GM21390 (cell line): Measurements from ENCODE around the gene IDUA.
"Not testable (repeated sequence)": the region's sequence is repeated elsewhere in the genome, so short reads cannot be mapped to it uniquely, and the experiment has no call there.

Experiments
- ATAC-seq: cut with Tn5 transposase; IDR thresholded peaks from one replicate; pipeline ENCODE4 v1.9.1; 2021; ENCODE audit not compliant: unreplicated experiment

The IDUA gene

GRCh38 chr4:986879-987623, at the start of gene IDUA:
TSS of gene IDUA (plus strand) at chr4:987044. CDS start at chr4:987085, 41 bp downstream.
- peak; percentile 80 for ATAC-seq

- ATAC-seq: not testable (repeated sequence)
These were observed 47.3 kb upstream of the IDUA start for GRCh38 chr4:939508-939907.

- ATAC-seq: no peak
These were observed 41.4 kb upstream of the IDUA start for GRCh38 chr4:945274-946102.

DNA sequence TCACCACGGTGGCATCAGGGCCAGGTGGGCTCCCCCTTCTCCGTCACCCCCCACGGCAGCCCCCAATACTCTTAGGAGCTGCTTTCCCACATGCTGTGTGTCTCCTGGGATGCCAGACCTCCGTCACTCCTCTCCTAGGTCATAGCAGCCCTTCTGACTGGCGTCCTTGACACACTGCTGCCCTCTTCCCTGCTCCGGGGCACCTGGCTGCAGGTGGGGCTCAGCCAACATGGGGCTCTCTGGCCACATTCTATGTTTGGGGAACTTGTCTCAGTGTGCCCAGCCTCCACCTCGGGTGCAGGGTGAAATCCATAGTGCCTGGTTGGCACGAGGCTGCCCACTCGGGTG, 40.8 kb upstream of the IDUA start:
- ATAC-seq: no peak

DNA sequence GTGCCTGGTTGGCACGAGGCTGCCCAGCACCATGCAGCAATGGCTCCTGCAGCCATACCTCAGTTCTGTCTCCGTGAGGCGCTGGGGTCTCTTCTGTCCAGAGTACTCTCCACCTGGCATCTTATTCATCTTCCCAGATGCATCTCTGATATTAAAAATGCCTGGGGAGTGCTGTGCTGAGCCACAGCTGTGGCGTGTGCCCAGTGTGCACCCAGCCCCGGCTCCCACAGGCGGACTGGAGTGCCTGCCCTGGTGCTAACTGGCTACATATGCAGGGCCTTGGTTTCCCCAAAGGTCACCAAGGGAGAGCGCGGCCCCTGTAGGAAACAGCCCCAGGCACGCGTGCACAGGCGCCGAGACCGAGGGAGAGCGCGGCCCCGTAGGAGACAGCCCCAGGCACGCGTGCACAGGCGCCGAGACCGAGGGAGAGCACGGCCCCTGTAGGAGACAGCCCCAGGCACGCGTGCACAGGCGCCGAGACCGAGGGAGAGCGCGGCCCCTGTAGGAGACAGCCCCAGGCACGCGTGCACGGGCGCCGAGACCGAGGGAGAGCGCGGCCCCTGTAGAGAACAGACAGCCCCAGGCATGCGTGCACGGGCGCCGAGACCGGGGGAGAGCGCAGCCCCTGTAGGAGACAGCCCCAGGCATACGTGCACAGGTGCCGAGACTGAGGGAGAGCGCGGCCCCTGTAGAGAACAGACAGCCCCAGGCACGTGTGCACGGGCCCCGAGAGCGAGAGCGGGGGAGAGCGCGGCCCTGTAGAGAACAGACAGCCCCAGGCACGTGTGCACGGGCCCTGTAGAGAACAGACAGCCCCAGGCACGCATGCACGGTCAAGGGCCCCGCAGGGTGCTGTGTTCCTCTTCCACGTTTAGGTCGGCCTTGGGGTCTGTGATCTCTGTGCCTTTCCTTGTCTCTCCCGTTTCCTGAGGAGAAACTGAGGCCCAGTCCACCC, 40.0 kb upstream of the IDUA start:
- no peak for ATAC-seq

- ATAC-seq: no peak
These were observed 39.3 kb upstream of the IDUA start for GRCh38 chr4:947491-947971.

- ATAC-seq: no peak
These were observed 38.5 kb upstream of the IDUA start for GRCh38 chr4:948101-948935.

- no peak for ATAC-seq
These were observed 37.9 kb upstream of the IDUA start for GRCh38 chr4:948936-949300.

DNA sequence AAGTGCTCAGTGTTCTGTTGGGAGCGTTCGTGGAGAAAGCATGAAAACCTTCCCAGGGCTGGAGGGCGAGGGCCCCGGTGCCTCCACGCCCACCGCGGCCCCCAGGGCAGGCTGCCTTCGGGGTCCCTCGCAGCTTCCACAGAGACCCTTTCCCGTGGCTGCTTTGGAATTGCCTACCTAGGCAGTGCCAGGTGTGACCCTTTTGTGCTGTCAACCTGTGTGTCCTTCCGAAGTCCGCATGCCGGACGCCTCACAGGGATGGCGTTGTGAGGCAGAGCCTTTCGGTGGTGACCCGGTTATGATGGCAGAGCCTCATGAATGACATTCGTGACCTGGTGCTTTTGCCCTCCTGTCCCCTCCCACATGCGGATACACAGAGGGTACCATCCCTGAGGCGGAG, 37.2 kb upstream of the IDUA start:
- no peak for ATAC-seq

DNA sequence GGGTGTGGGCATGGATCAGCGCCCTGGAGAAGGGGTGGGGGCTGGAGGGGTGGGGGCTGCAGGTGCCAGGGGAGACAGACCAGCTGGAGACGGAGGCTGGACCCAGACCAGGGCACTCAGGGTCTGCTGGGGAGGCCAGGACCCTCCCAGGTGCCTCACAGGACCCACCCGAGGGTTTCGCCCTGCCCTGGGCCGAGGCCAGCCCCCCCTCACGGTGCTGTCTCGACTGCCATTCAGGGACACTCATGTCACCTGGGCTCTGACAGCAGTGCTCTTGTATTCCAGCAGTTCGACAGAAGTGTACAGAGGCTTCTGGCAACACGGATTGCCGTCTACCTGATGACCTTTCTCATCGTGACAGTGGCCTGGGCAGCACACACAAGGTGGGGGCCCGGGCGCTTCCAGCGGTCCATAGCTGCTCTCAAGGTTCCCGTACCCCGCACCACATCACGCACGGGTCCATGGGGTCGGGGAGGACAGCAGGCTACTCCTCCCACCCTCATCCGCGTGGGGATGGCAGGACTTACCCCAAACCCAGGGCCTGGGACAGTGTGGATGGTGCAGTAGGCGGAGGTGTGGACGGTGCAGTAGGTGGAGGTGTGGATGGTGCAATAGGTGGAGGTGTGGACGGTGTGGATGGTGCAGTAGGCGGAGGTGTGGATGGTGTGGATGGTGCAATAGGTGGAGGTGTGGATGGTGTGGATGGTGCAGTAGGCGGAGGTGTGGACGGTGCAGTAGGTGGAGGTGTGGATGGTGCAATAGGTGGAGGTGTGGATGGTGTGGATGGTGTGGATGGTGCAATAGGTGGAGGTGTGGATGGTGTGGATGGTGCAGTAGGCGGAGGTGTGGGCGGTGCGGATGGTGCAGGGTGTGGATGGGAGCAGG, 36.5 kb upstream of the IDUA start:
- ATAC-seq: no peak

GRCh38 chr4:951186-951585, 35.7 kb upstream of the IDUA start:
- ATAC-seq: no peak

DNA sequence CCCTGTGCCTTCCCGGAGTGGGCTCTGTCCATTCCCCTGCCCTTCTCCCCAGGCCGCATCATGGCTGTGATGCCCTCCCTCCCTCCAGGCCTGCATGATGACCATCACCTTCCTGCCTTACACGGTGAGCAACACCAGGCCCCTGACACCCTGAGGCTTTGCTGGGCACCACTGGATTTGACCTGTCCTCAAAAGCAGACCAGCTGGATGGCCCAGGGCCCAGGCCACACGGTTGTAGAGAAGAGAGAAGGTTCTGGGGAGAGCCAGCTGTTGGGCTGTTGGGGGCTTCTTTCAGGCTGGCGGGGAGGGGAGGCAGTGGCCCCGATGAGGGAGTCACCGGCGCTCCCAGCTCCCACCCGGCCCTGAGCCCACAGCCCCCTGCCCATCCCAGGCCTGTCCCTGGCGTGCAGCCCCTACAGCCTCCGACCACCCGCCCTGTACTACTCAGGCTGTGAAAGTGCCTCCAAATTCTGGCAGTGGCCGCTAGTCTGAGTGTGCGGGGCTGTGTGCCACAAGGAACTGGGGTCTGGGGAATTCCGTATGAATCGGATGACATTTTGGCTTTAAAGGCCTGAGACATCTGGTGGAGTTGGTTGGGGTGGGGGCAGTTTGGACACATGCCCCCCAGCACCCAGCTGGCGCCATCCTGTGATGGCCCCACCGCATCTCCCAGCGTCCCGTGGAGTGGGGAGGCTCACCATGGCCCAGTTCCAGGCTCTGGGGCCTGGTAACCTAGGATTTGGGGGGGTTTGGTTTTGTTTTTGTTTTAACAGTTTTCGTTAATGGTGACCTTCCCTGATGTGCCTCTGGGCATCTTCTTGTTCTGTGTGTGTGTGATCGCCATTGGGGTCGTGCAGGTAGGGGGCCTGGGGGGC, 35.0 kb upstream of the IDUA start:
- ATAC-seq: no peak

GRCh38 chr4:952881-953573, 33.8 kb upstream of the IDUA start:
- no peak for ATAC-seq

GRCh38 chr4:953574-953915, 33.3 kb upstream of the IDUA start:
- no peak for ATAC-seq

DNA sequence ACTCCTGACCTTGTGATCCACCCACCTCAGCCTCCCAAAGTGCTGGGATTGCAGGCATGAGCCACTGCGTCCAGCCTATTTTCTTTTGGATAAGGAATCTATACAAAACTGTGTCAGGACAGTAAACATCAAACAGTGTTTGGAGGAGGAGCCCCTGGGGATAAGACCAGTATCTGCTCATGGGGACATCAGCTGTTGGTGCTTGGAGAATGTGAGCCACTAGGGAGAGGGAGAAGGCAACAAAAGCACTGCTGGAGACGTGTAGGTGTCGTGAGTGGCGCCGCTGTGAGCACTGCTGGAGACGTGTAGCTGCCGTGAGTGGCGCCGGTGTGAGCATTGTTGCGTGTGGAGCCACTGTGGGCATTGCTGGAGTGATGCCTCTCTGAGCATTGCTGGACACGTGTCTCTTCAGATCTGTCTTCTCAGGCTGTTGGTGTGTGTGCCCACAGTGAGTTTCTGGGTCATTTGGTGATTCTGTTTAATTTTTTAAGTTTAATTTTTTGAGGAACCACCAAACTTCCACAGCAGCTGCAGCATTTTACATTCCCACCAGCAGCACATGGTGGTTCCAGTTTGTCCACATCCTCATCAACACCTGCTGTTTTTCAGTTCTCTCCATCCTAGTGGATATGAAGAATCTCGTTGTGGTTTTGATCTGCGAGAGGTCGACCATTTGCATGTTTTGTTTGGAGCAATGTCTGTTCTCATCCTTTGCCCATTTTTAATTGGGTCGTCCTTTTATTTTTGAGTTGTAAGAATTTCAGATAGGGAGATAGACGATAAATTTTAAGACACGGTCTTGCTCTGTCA, 32.4 kb upstream of the IDUA start:
- no peak for ATAC-seq

DNA sequence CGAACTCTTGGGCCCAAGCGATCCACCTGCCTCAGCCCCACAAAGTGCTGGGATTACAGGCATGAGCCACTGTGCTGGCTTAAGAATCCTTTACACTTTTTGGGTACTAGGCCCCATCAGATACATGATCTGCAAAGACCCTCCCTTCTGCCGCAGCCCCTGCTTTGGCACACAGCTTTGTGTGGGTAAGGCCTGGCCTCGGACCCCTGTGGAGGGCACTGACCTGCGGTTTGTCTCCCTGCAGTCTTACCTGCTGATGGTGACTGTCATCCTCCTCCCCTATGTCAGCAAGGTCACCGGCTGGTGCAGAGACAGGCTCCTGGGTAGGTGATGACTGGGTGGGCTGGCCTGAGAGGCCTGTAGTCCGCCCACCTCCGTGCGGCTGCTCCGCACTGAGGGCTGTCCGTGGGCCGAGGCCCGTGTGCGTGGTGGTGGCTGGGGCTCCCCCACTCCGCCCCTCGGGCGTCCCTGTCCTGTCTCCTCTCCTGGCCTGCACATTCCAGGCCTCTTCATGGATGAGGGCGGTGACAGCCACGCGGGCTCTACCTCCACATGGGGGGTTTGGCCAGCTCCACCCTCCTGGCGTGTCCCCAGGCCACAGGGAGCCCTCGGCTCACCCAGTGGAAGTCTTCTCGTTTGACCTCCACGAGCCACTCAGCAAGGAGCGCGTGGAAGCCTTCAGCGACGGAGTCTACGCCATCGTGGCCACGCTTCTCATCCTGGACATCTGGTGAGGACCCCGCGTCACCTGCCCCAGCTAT, 31.5 kb upstream of the IDUA start:
- ATAC-seq: no peak
